Measurements from ENCODE around the gene ITGA6. TPM values are rescaled to one million over a fixed set of nuclear protein-coding genes. Genes with fewer than 3 reads are reported as not detected.

The ITGA6 gene
- total RNA-seq, 1 experiment from 2014 or later: 93.1 TPM

- no peak overlapping the region for H2AFZ ChIP-seq (ENCODE audit: low read depth, low read length, poor library complexity, severe bottlenecking)
- DNase-seq (ENCODE audit: low read depth, low spot score) (no peak), ATAC-seq (no peak)
- intact Hi-C loops (cut with micrococcal nuclease): no loop called here
- no peaks in the 10 kb centered on the region for H3K9me2 ChIP-seq (ENCODE audit: insufficient read depth)
- no peak overlapping the region for H3K9ac ChIP-seq (ENCODE audit: low read length)
- BruUV-seq (replicated peaks): no TSS peak
- no peaks in the 10 kb centered on the region for H3K9me3 ChIP-seq (ENCODE audit: control insufficient read depth in 1 of 2, insufficient read depth in 1 of 2, low read depth in 1 of 2, low read length in 2 of 2)
- H3K79me2 ChIP-seq (ENCODE audit: insufficient read depth, low read length): no peaks in the 10 kb centered on the region
- no peak overlapping the region for H3K4me3 ChIP-seq (replicated peaks in 1 of 2; ENCODE audit: low read depth in 1 of 2, low read length in 2 of 2)
- H3K27ac ChIP-seq (ENCODE audit: low read depth, low read length): no peak overlapping the region
- ChIA-PET CTCF (no interaction called here), POLR2A (interaction anchor here (1.8 kb wide), 1 partner anchor 11 kb away, joined by 5 read pairs; the partner anchor contains the start of gene ITGA6), RAD21 (ENCODE audit: low non-redundant PET in 1 of 2, low total read pairs in 2 of 2, uncharacterized antibody in 2 of 2, unreplicated experiment in 2 of 2) (no interaction called here)
- H3K4me1 ChIP-seq (ENCODE audit: control insufficient read depth in 1 of 2, insufficient read depth in 2 of 2, low read length in 2 of 2): no peaks in the 10 kb centered on the region
- no peak overlapping the region for H3K4me2 ChIP-seq (ENCODE audit: low read length)
- H3K36me3 ChIP-seq (ENCODE audit: control insufficient read depth in 1 of 2, insufficient read depth in 2 of 2, low read length in 2 of 2): no peaks in the 10 kb centered on the region
- TF ChIP-seq POLR2AphosphoS5 (IDR thresholded peaks at IDR 0.05; ENCODE audit: low read depth, low read length): no peak
- TF ChIP-seq POLR2A (IDR thresholded peaks at IDR 0.05; ENCODE audit: borderline replicate concordance, extremely low read depth, insufficient read depth, insufficient read length): no peak
- no peak for TF ChIP-seq FOSL1 (IDR thresholded peaks at IDR 0.05; ENCODE audit: low read depth)
- TF ChIP-seq EGR1 (IDR thresholded peaks at IDR 0.05; ENCODE audit: low read depth): no peak
- TF ChIP-seq SRF (IDR thresholded peaks at IDR 0.05; ENCODE audit: low read depth): no peak
- TF ChIP-seq CTCF (IDR thresholded peaks at IDR 0.05 in 2 of 3, conservative IDR thresholded peaks at IDR 0.05 in 1 of 3; ENCODE audit: borderline replicate concordance in 1 of 3, insufficient read depth in 1 of 3, low read depth in 2 of 3, low read length in 2 of 3): no peak
- TF ChIP-seq EZH2phosphoT487 (IDR thresholded peaks at IDR 0.05; ENCODE audit: borderline replicate concordance): no peak
- no peak for TF ChIP-seq JUND (IDR thresholded peaks at IDR 0.05)
- no peak for TF ChIP-seq SIN3A (IDR thresholded peaks at IDR 0.05; ENCODE audit: low read depth)
- TF ChIP-seq CEBPB (IDR thresholded peaks at IDR 0.05; ENCODE audit: low read depth): no peak
- TF ChIP-seq ZNF274 (IDR thresholded peaks at IDR 0.05; ENCODE audit: low read depth, low read length): no peak
- TF ChIP-seq ZFX (IDR thresholded peaks at IDR 0.05): no peak
- TF ChIP-seq REST (IDR thresholded peaks at IDR 0.05; ENCODE audit: low read depth): no peak
- no peak for TF ChIP-seq YY1 (IDR thresholded peaks at IDR 0.05; ENCODE audit: extremely low read depth, insufficient replicate concordance, low read depth, low read length)
- H3K27me3 ChIP-seq (ENCODE audit: insufficient read depth, low read length): no peaks in the 10 kb centered on the region
- H4K20me1 ChIP-seq (ENCODE audit: insufficient read depth): no peaks in the 10 kb centered on the region
Measured at GRCh38 chr2:172416447-172417058, 10.8 kb upstream of the ITGA6 start.

Measured in HCT116 (cell line).